ENCODE measurements around the gene F2RL2. TPM values are rescaled to one million over a fixed set of nuclear protein-coding genes. Genes with fewer than 3 reads are reported as not detected.

F2RL2 gene
- total and polyA plus RNA-seq, 2 of the 4 experiments (the other 2 are of a cell fraction) = 21.7 to 32.8 TPM

DNA sequence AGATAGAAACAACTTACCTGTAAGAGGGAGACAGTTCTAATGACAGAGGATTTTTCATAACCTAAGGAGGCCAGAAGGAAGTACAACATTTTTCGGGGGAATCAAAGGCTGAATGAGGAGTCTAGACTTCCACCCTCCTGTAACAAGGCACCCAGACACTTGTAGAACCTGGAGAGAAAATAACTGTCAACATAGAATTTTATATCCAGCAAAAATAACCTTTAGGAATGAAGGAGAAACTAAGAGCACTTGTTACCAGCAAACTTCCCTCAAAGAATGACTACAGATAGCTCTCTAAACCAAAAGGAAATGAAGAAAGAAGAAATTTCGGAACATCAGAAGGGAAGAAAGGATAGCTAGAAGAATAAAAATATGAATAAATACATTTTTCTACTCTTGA is 25.9 kb upstream of the F2RL2 start:
- POLR2A ChIA-PET (ENCODE audit: unreplicated experiment) = no interaction called here
- Histone ChIP-seq H3K4me1 (ENCODE audit: control insufficient read depth, insufficient read depth, low read length) (no peaks in the 10 kb centered on the region; the same call in 1 of the 2 replicates), H3K27me3 (ENCODE audit: control insufficient read depth, insufficient read depth, low read length) (no peaks in the 10 kb centered on the region), H2BK120ac (ENCODE audit: low read depth, low read length) (no peak overlapping the region), H4K8ac (ENCODE audit: low read depth in 2 of 2, low read length in 2 of 2) (no peak overlapping the region), H2AK5ac (ENCODE audit: low read depth, low read length) (no peak overlapping the region), H3K18ac (ENCODE audit: low read depth, low read length) (no peak overlapping the region), H3K9ac (ENCODE audit: low read depth, low read length) (no peak overlapping the region), H3K79me1 (ENCODE audit: low read depth in 1 of 2, low read length in 2 of 2) (no peaks in the 10 kb centered on the region), H3K23ac (ENCODE audit: low read depth, low read length) (no peak overlapping the region), H3K27ac (ENCODE audit: insufficient read depth, low read length) (no peak overlapping the region), H2AFZ (replicated peaks; ENCODE audit: low read length, poor library complexity) (no peak overlapping the region), H3K36me3 (ENCODE audit: control insufficient read depth, insufficient read depth, low read length) (no peaks in the 10 kb centered on the region), H2BK15ac (ENCODE audit: low read depth, low read length) (no peak overlapping the region), H3K9me3 (ENCODE audit: control insufficient read depth, insufficient read depth, low read length) (peaks cover 12% of the 10 kb centered on the region), H3K4ac (ENCODE audit: low read depth, low read length) (no peak overlapping the region), H3K4me2 (ENCODE audit: low read depth, low read length) (no peak overlapping the region), H4K20me1 (ENCODE audit: insufficient read depth, low read length) (no peaks in the 10 kb centered on the region), H4K91ac (ENCODE audit: insufficient read depth, low read depth, low read length) (no peak overlapping the region), H4K5ac (ENCODE audit: low read depth, low read length) (no peak overlapping the region), H2AK9ac (replicated peaks; ENCODE audit: low read depth, low read length, poor library complexity) (no peak overlapping the region), H3K56ac (ENCODE audit: extremely low read depth, insufficient read depth, low read length) (no peak overlapping the region), H2BK20ac (ENCODE audit: low read depth, low read length) (no peak overlapping the region), H3K4me3 (ENCODE audit: insufficient read depth, low read depth, low read length) (no peak overlapping the region), H3K14ac (replicated peaks; ENCODE audit: low read depth, low read length) (no peak overlapping the region), H2BK5ac (ENCODE audit: low read depth, low read length, poor library complexity, severe bottlenecking) (no peak overlapping the region), H3K9me1 (ENCODE audit: insufficient read depth, low read length) (no peaks in the 10 kb centered on the region)
- BruUV-seq (replicated peaks) = no TSS peak
- no CpG with 5 or more reads among the region's 2 CpGs for WGBS, 2 experiments (ENCODE audit: extremely low coverage in 2 of 2, insufficient read length in 1 of 2)
- in situ Hi-C loops (cut with MboI; ENCODE audit: low sequenced_read_pairs) (no loop called here), intact Hi-C loops (cut with micrococcal nuclease) (no loop called here), dilution Hi-C loops (cut with HindIII; ENCODE audit: low sequenced_read_pairs, unreplicated experiment) (no loop called here)
- no peak for TF ChIP-seq RAD21 (IDR thresholded peaks at IDR 0.05; ENCODE audit: low read length)
- TF ChIP-seq CEBPB (IDR thresholded peaks at IDR 0.05; ENCODE audit: low read depth, low read length) = no peak
- TF ChIP-seq, protein P1, sequence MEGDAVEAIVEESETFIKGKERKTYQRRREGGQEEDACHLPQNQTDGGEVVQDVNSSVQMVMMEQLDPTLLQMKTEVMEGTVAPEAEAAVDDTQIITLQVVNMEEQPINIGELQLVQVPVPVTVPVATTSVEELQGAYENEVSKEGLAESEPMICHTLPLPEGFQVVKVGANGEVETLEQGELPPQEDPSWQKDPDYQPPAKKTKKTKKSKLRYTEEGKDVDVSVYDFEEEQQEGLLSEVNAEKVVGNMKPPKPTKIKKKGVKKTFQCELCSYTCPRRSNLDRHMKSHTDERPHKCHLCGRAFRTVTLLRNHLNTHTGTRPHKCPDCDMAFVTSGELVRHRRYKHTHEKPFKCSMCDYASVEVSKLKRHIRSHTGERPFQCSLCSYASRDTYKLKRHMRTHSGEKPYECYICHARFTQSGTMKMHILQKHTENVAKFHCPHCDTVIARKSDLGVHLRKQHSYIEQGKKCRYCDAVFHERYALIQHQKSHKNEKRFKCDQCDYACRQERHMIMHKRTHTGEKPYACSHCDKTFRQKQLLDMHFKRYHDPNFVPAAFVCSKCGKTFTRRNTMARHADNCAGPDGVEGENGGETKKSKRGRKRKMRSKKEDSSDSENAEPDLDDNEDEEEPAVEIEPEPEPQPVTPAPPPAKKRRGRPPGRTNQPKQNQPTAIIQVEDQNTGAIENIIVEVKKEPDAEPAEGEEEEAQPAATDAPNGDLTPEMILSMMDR (conservative IDR thresholded peaks at IDR 0.05; ENCODE audit: low read depth, low read length) = no peak
- TF ChIP-seq, protein P2, sequence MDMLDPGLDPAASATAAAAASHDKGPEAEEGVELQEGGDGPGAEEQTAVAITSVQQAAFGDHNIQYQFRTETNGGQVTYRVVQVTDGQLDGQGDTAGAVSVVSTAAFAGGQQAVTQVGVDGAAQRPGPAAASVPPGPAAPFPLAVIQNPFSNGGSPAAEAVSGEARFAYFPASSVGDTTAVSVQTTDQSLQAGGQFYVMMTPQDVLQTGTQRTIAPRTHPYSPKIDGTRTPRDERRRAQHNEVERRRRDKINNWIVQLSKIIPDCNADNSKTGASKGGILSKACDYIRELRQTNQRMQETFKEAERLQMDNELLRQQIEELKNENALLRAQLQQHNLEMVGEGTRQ (IDR thresholded peaks at IDR 0.05; ENCODE audit: low read depth, low read length) = no peak
- no peak for TF ChIP-seq MAZ (IDR thresholded peaks at IDR 0.05; ENCODE audit: borderline replicate concordance, low read depth, low read length)
- no peak for TF ChIP-seq NFE2L2 (IDR thresholded peaks at IDR 0.05; ENCODE audit: low read depth, low read length)
- TF ChIP-seq BHLHE40 (IDR thresholded peaks at IDR 0.05; ENCODE audit: low read depth, low read length) = no peak
- TF ChIP-seq MXI1 (IDR thresholded peaks at IDR 0.05; ENCODE audit: borderline replicate concordance, low read depth, low read length) = no peak
- TF ChIP-seq RCOR1 (IDR thresholded peaks at IDR 0.05; ENCODE audit: insufficient replicate concordance, low read length) = no peak
- DNase-seq = no peak
- no peak for ATAC-seq (ENCODE audit: low read depth)
- CTCF ChIA-PET = no interaction called here

Data from IMR-90 (cell line).